GM10266 (cell line): ENCODE data around the gene NDUFA11.
"Not testable (repeated sequence)": the region's sequence is repeated elsewhere in the genome, so short reads cannot be mapped to it uniquely, and the experiment has no call there.

Source experiments
- DNase-seq: peaks from one replicate; pipeline ENCODE4 v3.0.0; 2012; ENCODE audit errors: extremely low spot score
- TF ChIP-seq, protein P1 (sequence below): IDR thresholded peaks from 2 replicates; pipeline ENCODE4 v1.5.1; 2012; ENCODE audit warnings: mild to moderate bottlenecking, low read depth; ENCODE audit not compliant: control insufficient read depth, insufficient read depth; ENCODE audit errors: missing control alignments

Gene NDUFA11

DNA sequence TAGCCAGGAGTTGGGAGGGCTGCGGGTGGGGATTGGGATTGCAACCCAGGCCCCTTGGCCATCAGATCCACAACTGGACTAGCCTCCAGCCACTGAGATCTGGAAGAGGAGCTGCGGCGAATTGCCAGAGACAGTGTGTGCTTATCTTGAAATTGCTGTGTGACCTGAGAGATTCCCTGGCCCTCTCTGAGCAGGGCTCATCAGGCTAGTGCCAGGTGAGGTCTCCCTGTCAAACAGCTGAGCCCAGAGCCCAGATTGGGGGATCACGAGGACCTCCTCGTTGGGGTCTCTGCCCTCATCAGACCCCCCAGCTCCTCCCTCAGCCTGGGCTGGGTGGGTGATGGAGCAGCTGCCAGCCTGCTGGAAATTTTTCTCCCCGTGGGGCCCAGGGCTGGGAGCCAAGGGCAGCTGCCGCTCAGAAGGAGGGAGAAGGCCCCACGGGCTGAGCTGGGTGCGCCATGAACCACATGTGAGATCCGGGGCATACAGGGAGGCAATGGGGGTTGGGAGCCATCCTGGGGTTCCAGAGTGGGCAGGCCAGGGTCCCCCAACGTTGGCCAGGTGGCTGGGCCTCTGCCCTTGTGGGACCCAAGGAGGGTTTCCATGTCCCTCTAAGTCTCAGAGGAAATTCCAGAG, 40.4 kb downstream of the NDUFA11 start:
- DNase-seq: no peak

DNA sequence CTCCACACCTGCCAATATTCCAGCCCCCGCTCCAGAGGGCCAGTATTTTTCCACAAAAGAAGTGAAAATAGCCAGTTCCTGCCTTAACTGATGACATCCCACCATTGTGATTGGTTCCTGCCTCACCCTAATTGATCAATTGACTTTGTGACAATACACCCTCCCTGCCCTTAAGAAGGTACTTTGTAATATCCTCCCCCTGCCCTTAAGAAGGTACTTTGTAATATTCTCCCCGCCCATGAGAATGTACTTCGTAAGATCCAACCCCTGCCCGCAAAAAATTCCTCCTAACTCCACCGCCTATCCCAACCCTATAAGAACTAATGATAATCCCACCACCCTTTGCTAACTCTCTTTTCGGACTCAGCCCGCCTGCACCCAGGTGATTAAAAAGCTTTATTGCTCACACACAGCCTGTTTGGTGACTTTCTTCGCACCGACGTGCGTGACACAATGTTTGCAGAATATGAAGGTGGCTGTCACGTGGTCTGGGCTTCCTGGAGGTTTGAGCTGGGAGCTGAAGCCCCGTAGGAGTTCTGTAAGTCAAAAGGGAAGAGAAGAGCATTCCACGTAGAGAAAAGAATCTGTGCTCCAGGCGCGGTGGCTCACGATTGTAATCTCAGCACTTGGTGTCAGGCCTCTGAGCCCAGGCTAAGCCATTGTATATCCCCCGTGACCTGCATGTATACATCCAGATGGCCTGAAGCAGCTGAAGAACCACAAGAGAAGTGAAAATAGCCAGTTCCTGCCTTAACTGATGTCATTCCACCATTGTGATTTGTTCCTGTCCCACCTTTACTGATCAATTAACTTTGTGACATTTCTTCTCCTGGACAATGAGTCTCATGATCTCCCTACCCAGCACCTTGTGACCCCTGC, 46.1 kb downstream of the NDUFA11 start:
- TF ChIP-seq, protein P1, sequence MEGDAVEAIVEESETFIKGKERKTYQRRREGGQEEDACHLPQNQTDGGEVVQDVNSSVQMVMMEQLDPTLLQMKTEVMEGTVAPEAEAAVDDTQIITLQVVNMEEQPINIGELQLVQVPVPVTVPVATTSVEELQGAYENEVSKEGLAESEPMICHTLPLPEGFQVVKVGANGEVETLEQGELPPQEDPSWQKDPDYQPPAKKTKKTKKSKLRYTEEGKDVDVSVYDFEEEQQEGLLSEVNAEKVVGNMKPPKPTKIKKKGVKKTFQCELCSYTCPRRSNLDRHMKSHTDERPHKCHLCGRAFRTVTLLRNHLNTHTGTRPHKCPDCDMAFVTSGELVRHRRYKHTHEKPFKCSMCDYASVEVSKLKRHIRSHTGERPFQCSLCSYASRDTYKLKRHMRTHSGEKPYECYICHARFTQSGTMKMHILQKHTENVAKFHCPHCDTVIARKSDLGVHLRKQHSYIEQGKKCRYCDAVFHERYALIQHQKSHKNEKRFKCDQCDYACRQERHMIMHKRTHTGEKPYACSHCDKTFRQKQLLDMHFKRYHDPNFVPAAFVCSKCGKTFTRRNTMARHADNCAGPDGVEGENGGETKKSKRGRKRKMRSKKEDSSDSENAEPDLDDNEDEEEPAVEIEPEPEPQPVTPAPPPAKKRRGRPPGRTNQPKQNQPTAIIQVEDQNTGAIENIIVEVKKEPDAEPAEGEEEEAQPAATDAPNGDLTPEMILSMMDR: no peak
- no peak for DNase-seq

More for the DNA sequence above, 40.4 kb downstream of the NDUFA11 start:
- TF ChIP-seq, protein P1: no peak

GRCh38 chr19:5855151-5855550, 48.4 kb downstream of the NDUFA11 start:
- not testable (repeated sequence) for DNase-seq

DNA sequence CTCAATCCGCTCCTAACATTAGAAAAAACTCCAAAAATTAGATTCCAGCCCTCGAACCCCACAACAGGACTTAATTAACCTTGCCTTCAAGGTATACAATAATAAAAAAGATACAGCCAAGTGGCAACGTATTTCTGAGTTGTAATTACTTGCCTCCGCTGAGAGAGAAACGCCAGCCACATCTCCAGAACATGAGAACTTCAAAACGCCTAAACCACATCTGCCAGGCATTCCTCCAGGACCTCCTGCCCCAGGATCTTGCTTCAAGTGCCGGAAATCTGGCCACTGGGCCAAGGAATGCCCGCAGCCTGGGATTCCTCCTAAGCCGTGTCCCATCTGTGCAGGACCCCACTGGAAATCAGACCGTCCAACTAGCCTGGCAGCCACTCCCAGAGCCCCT, 49.5 kb downstream of the NDUFA11 start:
- DNase-seq: not testable (repeated sequence)

DNA sequence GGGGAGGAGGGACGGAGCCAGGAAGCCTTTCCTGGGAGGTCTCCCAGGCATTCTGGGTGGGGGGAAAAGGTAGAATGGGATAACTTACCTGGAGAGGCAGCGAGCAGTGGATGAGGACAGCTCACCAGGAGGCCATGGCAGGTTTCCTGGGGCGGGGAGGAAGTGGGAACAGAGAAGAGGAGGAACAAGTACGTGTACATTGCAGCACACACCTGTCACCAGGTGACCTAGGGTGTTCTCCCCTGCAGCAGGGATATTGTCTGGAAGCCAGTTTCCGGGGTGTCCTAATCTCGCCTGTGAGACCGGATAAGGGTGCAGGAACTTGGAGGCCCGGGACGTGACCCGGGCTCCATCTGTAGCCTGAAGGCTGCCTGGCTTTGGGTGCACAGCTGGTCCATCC, 52.3 kb downstream of the NDUFA11 start, which contains the start of gene FUT3:
FUT3 (minus strand) TSS at position 148 of the 400 bp plus-strand sequence.
- DNase-seq: no peak
- TF ChIP-seq, protein P1: no peak

- TF ChIP-seq, protein P1: no peak
- no peak for DNase-seq
These were observed 52.8 kb downstream of the NDUFA11 start for GRCh38 chr19:5850743-5851293.

GRCh38 chr19:5850189-5850588, 53.4 kb downstream of the NDUFA11 start:
- DNase-seq: no peak
- TF ChIP-seq, protein P1: no peak

- not testable (repeated sequence) for DNase-seq
These were observed 55.0 kb downstream of the NDUFA11 start for GRCh38 chr19:5848621-5849020.

DNA sequence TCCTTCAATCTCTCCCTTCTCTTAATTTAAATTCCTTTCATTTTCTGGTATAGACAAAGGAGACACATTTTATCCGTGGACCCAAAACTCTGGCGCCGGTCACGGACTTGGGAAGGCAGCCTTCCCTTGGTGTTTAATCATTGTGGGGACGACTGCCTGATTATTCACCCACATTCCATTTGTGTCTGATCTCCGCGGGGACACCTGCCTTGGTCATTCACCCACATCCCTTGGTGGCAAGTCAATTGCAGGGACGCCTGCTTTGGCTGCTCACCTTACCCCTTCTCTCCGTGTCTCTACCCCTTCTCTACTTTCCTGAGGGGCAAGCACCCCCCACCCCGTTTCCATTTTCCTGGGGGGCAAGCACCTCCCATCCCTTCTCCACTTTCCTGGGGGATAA, 55.7 kb downstream of the NDUFA11 start:
- not testable (repeated sequence) for DNase-seq
